ENCODE data around the gene PRKRA. TPM values are rescaled to one million over a fixed set of nuclear protein-coding genes. Genes with fewer than 3 reads are reported as not detected.

The PRKRA gene
- total and polyA plus RNA-seq, 2 donors (not counting 3 experiments of a cell fraction or from before 2014, with no cell fraction given), result 31.0 to 46.6 TPM

GRCh38 chr2:178388287-178388686, 62.7 kb downstream of the PRKRA start:
- dilution Hi-C loops (cut with MboI; ENCODE audit: extremely low pct_ligation_motif_present, low sequenced_read_pairs), result no loop called here

More at GRCh38 chr2:178388287-178388686, 62.7 kb downstream of the PRKRA start:
- Histone ChIP-seq H3K79me2 (ENCODE audit: control insufficient read depth, insufficient read depth, low read length) (no peaks in the 10 kb centered on the region), H3K27me3 (ENCODE audit: control insufficient read depth in 2 of 2, insufficient read depth in 2 of 2, low read length in 2 of 2) (no peaks in the 10 kb centered on the region), H3K4me2 (ENCODE audit: insufficient read depth, low read length) (no peak overlapping the region), H2AFZ (ENCODE audit: low read depth, low read length) (no peak overlapping the region), H3K36me3 (ENCODE audit: control insufficient read depth in 2 of 2, extremely low read depth in 1 of 2, insufficient read depth in 2 of 2, low read length in 2 of 2) (no peaks in the 10 kb centered on the region), H3K9me3 (replicated peaks; ENCODE audit: control insufficient read depth, insufficient read depth, low read length) (no peaks in the 10 kb centered on the region), H4K20me1 (replicated peaks; ENCODE audit: control insufficient read depth, extremely low read depth, insufficient read depth, low read length) (no peaks in the 10 kb centered on the region), H3K4me3 (replicated peaks in 1 of 3; ENCODE audit: insufficient read depth in 1 of 3, low read depth in 1 of 3, low read length in 3 of 3) (no peak overlapping the region), H3K9ac (replicated peaks; ENCODE audit: extremely low read depth, insufficient read depth, low read length) (no peak overlapping the region), H3K4me1 (ENCODE audit: control insufficient read depth, extremely low read depth, insufficient read depth, low read length) (peaks cover 9% of the 10 kb centered on the region), H3K9me1 (replicated peaks; ENCODE audit: control insufficient read depth, extremely low read depth, insufficient read depth, low read length) (no peaks in the 10 kb centered on the region), H3K27ac (ENCODE audit: insufficient read depth, low read depth, low read length) (no peak overlapping the region)
- CTCF ChIA-PET, result no interaction called here
- intact Hi-C loops (cut with micrococcal nuclease), result loop anchor here (2.0 kb wide), 1 partner anchor 65 kb away; no protein-coding TSS in a partner anchor
- TF ChIP-seq EZH2 (IDR thresholded peaks at IDR 0.05; ENCODE audit: borderline replicate concordance, low read depth, low read length, severe bottlenecking) (no peak), JUN (IDR thresholded peaks at IDR 0.05; ENCODE audit: borderline replicate concordance, insufficient read depth, insufficient read length, low read depth) (no peak), POLR2AphosphoS5 (IDR thresholded peaks at IDR 0.05; ENCODE audit: insufficient read depth, low read depth, low read length) (no peak), CTCF (IDR thresholded peaks at IDR 0.05; ENCODE audit: extremely low read depth in 1 of 2, insufficient read depth in 1 of 2, low read depth in 1 of 2, low read length in 2 of 2) (no peak), POLR2A (IDR thresholded peaks at IDR 0.05; ENCODE audit: low read depth, low read length) (no peak), FOS (IDR thresholded peaks at IDR 0.05; ENCODE audit: borderline replicate concordance, insufficient read depth, low read length) (no peak), MAX (IDR thresholded peaks at IDR 0.05; ENCODE audit: insufficient read depth, insufficient read length) (no peak), MYC (IDR thresholded peaks at IDR 0.05; ENCODE audit: low read depth, low read length) (no peak), GATA2 (IDR thresholded peaks at IDR 0.05; ENCODE audit: insufficient read depth, insufficient read length, low read depth, low read length) (no peak)
- no TSS peak for BruUV-seq (replicated peaks)
- FAIRE-seq (no peak), DNase-seq (ENCODE audit: low read depth, low spot score) (no peak)
- POLR2A ChIA-PET, result no interaction called here

Measured in endothelial cell of umbilical vein (primary cell).